Activated CD4-positive, alpha-beta T cell treated with anti-CD3 and anti-CD28 coated beads, Interleukin-2, amount 50 U/mL, for 4 hours (primary cell): ENCODE results near the gene ABCC10.
"Not testable (repeated sequence)": the region's sequence is repeated elsewhere in the genome, so short reads cannot be mapped to it uniquely, and the experiment has no call there.

ENCODE experiments used
- DNase-seq, 2 experiments: peaks; one replicate each; pipeline ENCODE4 v3.0.0-alpha.2; 2020

The ABCC10 gene

GRCh38 chr6:43427406-43428111, at the start of gene ABCC10:
Gene ABCC10, plus strand, starts transcription at chr6:43427541. Its CDS starts 438 bp downstream, at chr6:43427979.
- DNase-seq, result peak; percentile 91 to 93

GRCh38 chr6:43377710-43378229, 49.6 kb upstream of the ABCC10 start:
- no peak for DNase-seq

- DNase-seq, result no peak
These were observed 48.7 kb upstream of the ABCC10 start for GRCh38 chr6:43378631-43379030.

GRCh38 chr6:43380858-43381257, 46.5 kb upstream of the ABCC10 start:
- DNase-seq, result not testable (repeated sequence)

- no peak for DNase-seq
These were observed 44.2 kb upstream of the ABCC10 start for GRCh38 chr6:43383021-43383667.

- no peak for DNase-seq
These were observed 40.8 kb upstream of the ABCC10 start for GRCh38 chr6:43386492-43386891.

- no peak for DNase-seq
These were observed 37.5 kb upstream of the ABCC10 start for GRCh38 chr6:43389730-43390295.

GRCh38 chr6:43390753-43391439, 36.4 kb upstream of the ABCC10 start:
- DNase-seq, result not testable (repeated sequence)

GRCh38 chr6:43391440-43392031, 35.8 kb upstream of the ABCC10 start:
- peak; percentile 13 to 27 for DNase-seq

- not testable (repeated sequence) for DNase-seq
These were observed 34.2 kb upstream of the ABCC10 start for GRCh38 chr6:43393133-43393532.

- no peak for DNase-seq
These were observed 33.7 kb upstream of the ABCC10 start for GRCh38 chr6:43393602-43394001.

- DNase-seq, result no peak
These were observed 32.4 kb upstream of the ABCC10 start for GRCh38 chr6:43394982-43395381.

- no peak for DNase-seq
These were observed 31.6 kb upstream of the ABCC10 start for GRCh38 chr6:43395776-43396175.

GRCh38 chr6:43396408-43397149, 30.8 kb upstream of the ABCC10 start:
- DNase-seq, result no peak

- no peak for DNase-seq
These were observed 27.3 kb upstream of the ABCC10 start for GRCh38 chr6:43399932-43400487.

GRCh38 chr6:43401730-43402129, 25.6 kb upstream of the ABCC10 start:
- DNase-seq, result no peak

- DNase-seq, result no peak
These were observed 24.5 kb upstream of the ABCC10 start for GRCh38 chr6:43402820-43403219.

- no peak for DNase-seq
These were observed 22.0 kb upstream of the ABCC10 start for GRCh38 chr6:43405354-43405753.

GRCh38 chr6:43407296-43407695, 20.0 kb upstream of the ABCC10 start:
- no peak for DNase-seq

GRCh38 chr6:43408259-43408658, 19.1 kb upstream of the ABCC10 start:
- no peak for DNase-seq

- not testable (repeated sequence) for DNase-seq
These were observed 16.6 kb upstream of the ABCC10 start for GRCh38 chr6:43410776-43411175.

- DNase-seq, result no peak
These were observed 14.8 kb upstream of the ABCC10 start for GRCh38 chr6:43412541-43412940.
